D721Med (cell line): ENCODE measurements around the gene CTU2.

Experiments
- DNase-seq: peaks from one replicate; pipeline ENCODE4 v3.0.0; 2011; ENCODE audit warnings: low spot score; ENCODE audit not compliant: insufficient read length
- FAIRE-seq: peaks from 2 replicates; lab custom pipeline; 2011; peaks lifted over from hg19 to GRCh38; lab: Jason Lieb, UNC
- TF ChIP-seq, protein P1 (sequence below): IDR thresholded peaks from 2 replicates; pipeline ENCODE4 v1.5.1; 2012; ENCODE audit warnings: mild to moderate bottlenecking, control low read depth; ENCODE audit not compliant: insufficient read depth; ENCODE audit errors: missing control alignments

CTU2 gene

DNA sequence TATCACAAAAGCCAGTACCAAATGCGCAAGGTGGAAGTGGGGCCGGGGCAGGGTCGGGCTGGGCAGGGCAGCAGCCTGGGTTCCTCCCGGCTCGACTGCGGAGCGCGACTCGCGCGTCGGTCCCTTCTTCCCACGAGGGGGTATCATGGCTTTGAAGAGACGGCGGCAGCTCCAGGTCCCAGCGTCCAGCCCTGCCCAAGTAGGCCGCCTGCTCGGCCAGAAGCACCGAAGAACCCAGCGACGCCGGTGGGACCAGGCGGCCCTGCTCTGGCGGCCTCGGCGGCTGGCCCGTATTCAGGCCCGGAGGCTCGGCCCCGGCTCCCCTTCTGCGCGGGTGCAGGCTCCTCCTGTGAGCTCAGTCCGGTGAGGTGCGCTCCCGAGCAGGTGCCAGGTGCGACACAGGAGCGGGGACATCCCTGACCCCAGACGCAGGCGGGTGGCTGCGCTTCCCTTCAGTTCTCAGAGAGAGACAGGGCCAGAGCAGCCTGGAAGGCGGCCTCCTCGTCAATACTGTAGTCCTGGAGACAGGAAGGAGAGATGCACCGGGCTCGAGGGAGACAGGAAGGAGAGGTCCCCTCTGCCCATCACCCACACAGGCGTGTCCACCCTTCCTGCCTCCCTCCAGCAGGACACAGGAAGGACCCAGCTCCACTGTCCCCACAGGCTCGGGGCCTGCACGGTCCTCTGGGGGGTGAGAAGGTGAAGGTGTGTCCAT lies 9.0 kb upstream of the CTU2 start:
- no peak for FAIRE-seq
- no peak for DNase-seq
- TF ChIP-seq, protein P1, sequence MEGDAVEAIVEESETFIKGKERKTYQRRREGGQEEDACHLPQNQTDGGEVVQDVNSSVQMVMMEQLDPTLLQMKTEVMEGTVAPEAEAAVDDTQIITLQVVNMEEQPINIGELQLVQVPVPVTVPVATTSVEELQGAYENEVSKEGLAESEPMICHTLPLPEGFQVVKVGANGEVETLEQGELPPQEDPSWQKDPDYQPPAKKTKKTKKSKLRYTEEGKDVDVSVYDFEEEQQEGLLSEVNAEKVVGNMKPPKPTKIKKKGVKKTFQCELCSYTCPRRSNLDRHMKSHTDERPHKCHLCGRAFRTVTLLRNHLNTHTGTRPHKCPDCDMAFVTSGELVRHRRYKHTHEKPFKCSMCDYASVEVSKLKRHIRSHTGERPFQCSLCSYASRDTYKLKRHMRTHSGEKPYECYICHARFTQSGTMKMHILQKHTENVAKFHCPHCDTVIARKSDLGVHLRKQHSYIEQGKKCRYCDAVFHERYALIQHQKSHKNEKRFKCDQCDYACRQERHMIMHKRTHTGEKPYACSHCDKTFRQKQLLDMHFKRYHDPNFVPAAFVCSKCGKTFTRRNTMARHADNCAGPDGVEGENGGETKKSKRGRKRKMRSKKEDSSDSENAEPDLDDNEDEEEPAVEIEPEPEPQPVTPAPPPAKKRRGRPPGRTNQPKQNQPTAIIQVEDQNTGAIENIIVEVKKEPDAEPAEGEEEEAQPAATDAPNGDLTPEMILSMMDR: no peak

DNA sequence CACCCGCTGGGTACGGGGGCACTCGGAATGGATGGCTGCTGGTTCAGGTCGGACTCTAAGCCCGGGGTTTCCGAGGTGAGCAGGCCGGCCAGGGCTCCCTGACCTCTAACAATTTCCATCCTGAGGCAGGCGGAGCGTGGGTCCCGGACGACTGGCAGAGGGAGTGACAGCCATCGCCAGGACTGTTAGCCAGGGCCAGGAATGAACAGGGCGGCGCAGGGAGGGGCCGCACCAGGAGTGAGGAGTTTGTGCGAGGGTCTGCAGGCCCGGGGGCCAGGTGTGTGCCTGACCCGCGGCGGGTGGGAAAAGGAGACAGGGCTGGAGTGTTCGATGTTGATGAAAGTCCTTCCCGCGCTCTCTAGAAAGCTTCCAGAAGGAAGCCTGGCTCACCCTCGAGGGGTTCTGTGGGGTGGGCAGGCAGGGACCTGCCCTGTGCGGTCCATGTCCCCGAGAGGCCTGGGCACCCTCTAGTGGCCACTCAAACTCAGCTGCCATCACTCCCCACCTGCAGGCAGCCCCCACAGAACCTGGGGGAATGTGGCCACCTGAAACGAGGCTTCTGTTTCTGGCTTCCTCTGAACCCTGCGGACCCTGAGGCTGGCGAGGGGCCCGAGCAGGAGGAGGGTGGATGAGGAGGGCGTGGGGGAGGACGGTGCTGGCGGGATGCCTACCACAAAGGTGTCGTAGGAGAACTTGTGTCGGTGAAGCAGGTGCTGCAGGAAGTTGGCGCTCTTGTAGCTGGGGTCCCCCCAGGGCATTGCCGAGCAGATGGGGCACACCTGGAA lies 8.3 kb upstream of the CTU2 start:
- TF ChIP-seq, protein P1: peak; percentile 26
- DNase-seq (peak; percentile 34), FAIRE-seq (no peak)

DNA sequence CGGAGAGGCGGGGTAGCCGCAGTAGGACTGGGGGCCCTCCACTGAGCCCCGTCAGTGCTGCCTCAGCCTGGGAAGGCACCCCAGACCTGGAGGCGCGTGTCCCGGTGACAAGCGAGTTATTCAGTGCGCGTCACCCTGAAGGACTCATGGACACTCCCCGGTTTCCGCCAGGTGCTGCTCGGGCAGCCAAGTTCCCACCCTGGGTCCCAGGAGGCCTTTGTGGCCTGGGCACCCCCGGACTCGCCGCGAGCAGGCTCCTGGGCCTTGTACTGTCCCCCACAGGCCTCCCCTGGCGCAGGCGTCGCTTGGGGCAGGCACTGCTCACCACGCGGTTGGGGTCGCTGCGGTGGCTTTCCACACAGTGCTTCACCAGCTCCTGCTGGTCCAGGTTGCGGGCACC lies 7.7 kb upstream of the CTU2 start:
- DNase-seq (no peak), FAIRE-seq (no peak)
- TF ChIP-seq, protein P1: no peak

DNA sequence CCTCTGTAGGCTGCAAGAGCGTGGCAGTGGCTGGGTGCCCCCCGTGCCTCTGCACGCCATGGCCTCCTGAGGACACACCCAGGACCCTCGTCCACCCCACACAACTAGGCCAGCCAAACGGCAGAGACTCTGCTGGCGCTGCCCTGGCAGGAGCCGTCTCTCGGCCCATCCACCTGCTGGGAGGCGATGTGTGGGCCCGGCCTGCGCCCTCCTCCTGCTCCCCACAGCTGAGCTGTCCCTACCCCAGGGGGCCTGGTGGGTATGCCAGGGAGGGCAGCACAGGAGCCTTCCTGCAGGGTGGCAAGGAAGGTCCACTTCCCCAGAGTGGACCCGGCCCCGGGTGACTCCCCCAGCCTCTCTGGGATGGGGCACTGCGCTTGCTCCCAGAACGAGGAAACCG lies 7.1 kb upstream of the CTU2 start:
- FAIRE-seq: no peak
- TF ChIP-seq, protein P1: no peak
- DNase-seq: no peak

DNA sequence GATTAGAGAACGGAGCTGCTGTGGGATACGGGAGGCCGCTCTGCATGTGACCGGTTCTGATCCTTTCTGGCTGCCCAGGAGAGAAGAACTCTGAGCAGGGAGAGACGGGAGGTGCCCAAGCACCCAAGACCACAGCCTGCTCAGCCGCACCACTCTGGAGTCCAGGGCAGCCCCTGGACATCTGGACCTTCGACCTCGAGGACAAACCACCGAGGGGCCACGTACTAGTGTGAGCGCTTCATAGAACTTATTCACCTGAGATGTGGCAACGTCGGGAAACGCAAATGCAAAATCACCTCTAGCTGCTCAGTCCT lies 6.0 kb upstream of the CTU2 start:
- DNase-seq (no peak), FAIRE-seq (no peak)
- TF ChIP-seq, protein P1: no peak

DNA sequence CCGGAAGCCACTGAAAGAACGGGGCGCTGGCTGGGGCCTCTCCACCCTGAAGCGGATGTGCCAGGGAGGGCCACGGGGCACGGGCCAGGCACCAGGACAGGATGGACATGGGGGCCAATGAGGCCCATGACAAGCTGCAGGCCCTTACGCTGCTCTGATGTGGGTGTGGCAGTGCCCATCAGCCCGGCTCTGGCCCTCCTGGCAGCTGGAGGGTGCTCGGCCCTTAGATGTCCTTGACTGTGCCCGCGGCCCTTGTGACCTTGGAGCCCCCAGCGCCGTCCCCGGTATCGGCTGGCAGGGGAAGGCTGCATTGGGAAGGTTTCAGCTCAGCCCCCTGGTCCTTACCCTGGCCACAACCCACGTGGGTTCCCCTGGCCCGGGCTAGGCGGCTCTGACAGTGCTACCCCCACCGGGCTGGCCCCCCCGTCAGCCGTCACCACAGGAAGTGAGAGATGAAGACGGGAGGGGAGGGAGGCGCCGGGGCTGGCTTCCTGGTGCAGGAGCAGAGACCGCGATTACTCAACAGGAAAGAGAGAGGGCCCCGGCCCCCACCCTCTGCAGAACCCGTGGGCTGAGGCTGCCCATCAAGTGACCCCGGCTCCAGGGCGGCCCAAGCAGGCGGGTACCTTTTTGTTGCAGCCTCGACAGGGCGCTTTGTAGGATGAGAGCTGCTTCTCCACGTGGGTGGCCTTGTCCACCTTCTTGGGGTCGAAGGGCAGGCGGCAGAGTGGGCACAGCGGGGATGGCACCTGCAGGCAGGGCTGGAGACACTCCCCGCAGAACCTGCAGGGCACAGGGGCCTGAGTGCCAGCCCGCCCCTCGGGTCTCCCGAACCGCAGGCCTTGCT lies 5.4 kb upstream of the CTU2 start:
- DNase-seq (no peak), FAIRE-seq (no peak)
- TF ChIP-seq, protein P1: no peak
